GM23248 (cell line): ENCODE measurements around the gene NUP93. TPM values are rescaled to one million over a fixed set of nuclear protein-coding genes. Genes with fewer than 3 reads are reported as not detected.

Source experiments
- DNase-seq: peaks from one replicate; pipeline ENCODE4 v3.0.0-alpha.2; 2015
- H2AFZ ChIP-seq: fragments of 200-600 bp; sonication (generic); 2 replicates; pipeline ENCODE4 v1.6.1; 2016; ENCODE audit warnings: antibody characterized with exemption
- H3F3A ChIP-seq: fragments of 200-600 bp; sonication (generic); 2 replicates; pipeline ENCODE4 v1.6.1; 2016; ENCODE audit warnings: mild to moderate bottlenecking, antibody characterized with exemption, mixed run types; ENCODE audit not compliant: insufficient read depth
- H3K27ac ChIP-seq: fragments of 200-600 bp; sonication (generic); 2 replicates; pipeline ENCODE4 v1.5.1; 2016; ENCODE audit warnings: mild to moderate bottlenecking
- H3K27me3 ChIP-seq: fragments of 200-600 bp; sonication (generic); replicated peaks from 2 replicates; pipeline ENCODE4 v1.6.1; 2016; ENCODE audit warnings: mild to moderate bottlenecking; ENCODE audit not compliant: insufficient read depth
- H3K36me3 ChIP-seq: fragments of 200-600 bp; sonication (generic); 2 replicates; pipeline ENCODE4 v1.6.1; 2016; ENCODE audit warnings: low read depth, mild to moderate bottlenecking
- H3K4me1 ChIP-seq: fragments of 200-600 bp; sonication (generic); 2 replicates; pipeline ENCODE4 v1.6.1; 2016; ENCODE audit warnings: mild to moderate bottlenecking; ENCODE audit not compliant: insufficient read depth
- H3K4me2 ChIP-seq: fragments of 200-600 bp; sonication (generic); one replicate; pipeline ENCODE4 v1.6.1; 2016; ENCODE audit warnings: mild to moderate bottlenecking; ENCODE audit not compliant: unreplicated experiment
- H3K4me3 ChIP-seq: fragments of 200-600 bp; sonication (generic); 2 replicates; pipeline ENCODE4 v1.5.1; 2016; ENCODE audit warnings: mild to moderate bottlenecking
- H3K79me2 ChIP-seq: fragments of 200-600 bp; sonication (generic); 2 replicates; pipeline ENCODE4 v1.6.1; 2016; ENCODE audit warnings: mild to moderate bottlenecking; ENCODE audit not compliant: insufficient read depth
- H3K9ac ChIP-seq: fragments of 200-600 bp; sonication (generic); 2 replicates; pipeline ENCODE4 v1.6.1; 2016; ENCODE audit warnings: mild to moderate bottlenecking
- H3K9me2 ChIP-seq: fragments of 200-600 bp; sonication (generic); 2 replicates; pipeline ENCODE4 v1.6.1; 2016; ENCODE audit warnings: mixed run types, mild to moderate bottlenecking, moderate library complexity; ENCODE audit not compliant: insufficient read depth
- H3K9me3 ChIP-seq: fragments of 200-600 bp; sonication (generic); one replicate; pipeline ENCODE4 v1.6.1; 2017; ENCODE audit warnings: low read depth
- H4K20me1 ChIP-seq: fragments of 200-600 bp; sonication (generic); 2 replicates; pipeline ENCODE4 v1.6.0; 2016; ENCODE audit not compliant: insufficient read depth
- EZH2 ChIP-seq: fragments of 200-600 bp; sonication (generic); IDR thresholded peaks from 2 replicates; pipeline ENCODE4 v1.6.1; 2018; ENCODE audit warnings: antibody characterized with exemption, mild to moderate bottlenecking; ENCODE audit not compliant: insufficient read depth, poor library complexity, severe bottlenecking
- EZH2phosphoT487 ChIP-seq: fragments of 200-600 bp; sonication (generic); IDR thresholded peaks from 2 replicates; pipeline ENCODE4 v1.6.1; 2018; ENCODE audit warnings: antibody characterized with exemption, moderate library complexity, mild to moderate bottlenecking, low read depth; ENCODE audit not compliant: insufficient read depth
- WGBS, 2 experiments: methylation state at CpG; one replicate each; pipeline ENCODE4 v1.1.6; 2015 to 2017; ENCODE audit warnings: low lambda C conversion rate in 2 of 2, low coverage in 1 of 2; ENCODE audit errors: missing lambda C conversion rate in 2 of 2; 5-methylcytosine and 5-hydroxymethylcytosine counted together
- in situ Hi-C: fragments of 300-500 bp; cut with MboI; formaldehyde crosslinking; loops from 2 replicates; pipeline ENCODE4 v1.15.0; 2020
- polyA plus RNA-seq: library from polyadenylated mRNA; unstranded; fragments of >200 nt; fragmentation: Nextera tagmentation; extraction: Ambion mirVana; gene quantifications from 2 replicates; pipeline ENCODE4 v1.2.1, GENCODE V29; 2016
- total RNA-seq: library from RNA; depleted of rRNA; stranded (reverse); fragments of >200 nt; shearing (Covaris generic); gene quantifications from 2 replicates; pipeline ENCODE4 v1.2.3, GENCODE V29; 2014

The NUP93 gene
- total and polyA plus RNA-seq, 2 experiments from 2014 or later = 47.1 to 51.2 TPM

- H3K79me2 ChIP-seq = no peaks in the 10 kb centered on the region
- in situ Hi-C loops = no loop called here
- DNase-seq = no peak
- H3K27ac ChIP-seq = no peak overlapping the region
- no peaks in the 10 kb centered on the region for H3K9me3 ChIP-seq
- H3K4me3 ChIP-seq = no peak overlapping the region
- no peaks in the 10 kb centered on the region for H3K36me3 ChIP-seq
- H3K4me2 ChIP-seq = no peak overlapping the region
- H3K9me2 ChIP-seq = no peaks in the 10 kb centered on the region
- no peak overlapping the region for H2AFZ ChIP-seq
- WGBS, 2 experiments = 83 to 96% methylated on average over 9 to 12 of the region's 12 CpGs
- no peaks in the 10 kb centered on the region for H3K27me3 ChIP-seq
- TF ChIP-seq EZH2 (no peak), EZH2phosphoT487 (no peak)
- H3K4me1 ChIP-seq = no peaks in the 10 kb centered on the region
- no peaks in the 10 kb centered on the region for H4K20me1 ChIP-seq
- H3K9ac ChIP-seq = no peak overlapping the region
- H3F3A ChIP-seq = no peaks in the 10 kb centered on the region
Observed at GRCh38 chr16:56886296-56886695, 156.4 kb downstream of the NUP93 start.

GRCh38 chr16:56886826-56887225 is 156.9 kb downstream of the NUP93 start:
- 87 to 90% methylated on average over 8 to 9 of the region's 9 CpGs for WGBS, 2 experiments
- no peaks in the 10 kb centered on the region for H3K4me1 ChIP-seq
- H3K36me3 ChIP-seq = no peaks in the 10 kb centered on the region
- no peaks in the 10 kb centered on the region for H3K79me2 ChIP-seq
- H3K4me3 ChIP-seq = no peak overlapping the region
- H3K4me2 ChIP-seq = no peak overlapping the region
- no peaks in the 10 kb centered on the region for H4K20me1 ChIP-seq
- H3K9ac ChIP-seq = no peak overlapping the region
- H3F3A ChIP-seq = no peaks in the 10 kb centered on the region
- H3K9me2 ChIP-seq = no peaks in the 10 kb centered on the region
- H3K9me3 ChIP-seq = no peaks in the 10 kb centered on the region
- TF ChIP-seq EZH2phosphoT487 (no peak), EZH2 (no peak)
- no peak overlapping the region for H3K27ac ChIP-seq
- DNase-seq = no peak
- H2AFZ ChIP-seq = no peak overlapping the region
- in situ Hi-C loops = no loop called here
- H3K27me3 ChIP-seq = no peaks in the 10 kb centered on the region

- H3F3A ChIP-seq = no peaks in the 10 kb centered on the region
- no peak overlapping the region for H2AFZ ChIP-seq
Observed at GRCh38 chr16:56888806-56889205, 158.9 kb downstream of the NUP93 start.

GRCh38 chr16:56889206-56889605 is 159.3 kb downstream of the NUP93 start:
- Histone ChIP-seq H3K9ac (no peak overlapping the region), H3K27me3 (no peaks in the 10 kb centered on the region), H3K4me1 (no peaks in the 10 kb centered on the region), H3K4me3 (no peak overlapping the region), H3F3A (no peaks in the 10 kb centered on the region), H3K27ac (no peak overlapping the region), H2AFZ (no peak overlapping the region), H3K9me3 (no peaks in the 10 kb centered on the region), H3K79me2 (no peaks in the 10 kb centered on the region), H3K4me2 (no peak overlapping the region), H3K9me2 (no peaks in the 10 kb centered on the region), H3K36me3 (no peaks in the 10 kb centered on the region), H4K20me1 (no peaks in the 10 kb centered on the region)
- WGBS, 2 experiments = 85 to 88% methylated on average over 5 of the region's 5 CpGs
- no peak for TF ChIP-seq EZH2
- TF ChIP-seq EZH2phosphoT487 = no peak
- in situ Hi-C loops = no loop called here
- DNase-seq = no peak

More at GRCh38 chr16:56888806-56889205, 158.9 kb downstream of the NUP93 start:
- no peaks in the 10 kb centered on the region for H3K27me3 ChIP-seq
- H3K4me3 ChIP-seq = no peak overlapping the region
- no peak overlapping the region for H3K4me2 ChIP-seq
- in situ Hi-C loops = no loop called here
- no peaks in the 10 kb centered on the region for H3K9me3 ChIP-seq
- no peaks in the 10 kb centered on the region for H3K36me3 ChIP-seq
- no peaks in the 10 kb centered on the region for H4K20me1 ChIP-seq
- H3K9me2 ChIP-seq = no peaks in the 10 kb centered on the region
- DNase-seq = no peak
- H3K79me2 ChIP-seq = no peaks in the 10 kb centered on the region
- WGBS, 2 experiments = 87% methylated on average over 7 of the region's 7 CpGs
- TF ChIP-seq EZH2 (no peak), EZH2phosphoT487 (no peak)
- H3K9ac ChIP-seq = no peak overlapping the region
- no peak overlapping the region for H3K27ac ChIP-seq
- no peaks in the 10 kb centered on the region for H3K4me1 ChIP-seq

GRCh38 chr16:56891685-56892084 is 161.8 kb downstream of the NUP93 start:
- Histone ChIP-seq H3K27ac (no peak overlapping the region), H3K36me3 (no peaks in the 10 kb centered on the region), H3K4me3 (no peak overlapping the region), H3K27me3 (no peaks in the 10 kb centered on the region), H3K9ac (no peak overlapping the region), H3K9me2 (no peaks in the 10 kb centered on the region), H3K4me1 (no peaks in the 10 kb centered on the region), H4K20me1 (no peaks in the 10 kb centered on the region), H3K79me2 (no peaks in the 10 kb centered on the region), H3K4me2 (no peak overlapping the region), H2AFZ (no peak overlapping the region), H3F3A (no peaks in the 10 kb centered on the region), H3K9me3 (no peaks in the 10 kb centered on the region)
- 66 to 74% methylated on average over 11 of the region's 11 CpGs for WGBS, 2 experiments
- TF ChIP-seq EZH2phosphoT487 = no peak
- no peak for TF ChIP-seq EZH2
- no peak for DNase-seq
- in situ Hi-C loops = no loop called here
